GM18502 (cell line): ENCODE results near the gene COASY.

Experiments
- ATAC-seq: cut with Tn5 transposase; IDR thresholded peaks from one replicate; pipeline ENCODE4 v1.9.1; 2021; ENCODE audit warnings: mild to moderate bottlenecking; ENCODE audit not compliant: unreplicated experiment, poor library complexity

COASY gene

GRCh38 chr17:42608305-42609181 is 46.6 kb downstream of the COASY start:
- peak; percentile 44 for ATAC-seq

- ATAC-seq = peak; percentile 81
Measured at GRCh38 chr17:42609182-42609813, 47.4 kb downstream of the COASY start, which contains the start of the genes RETREG3 and TUBG1. Gene RETREG3 (minus strand): TSS chr17:42609374. CDS start chr17:42609324, 50 bp downstream. Gene TUBG1 (plus strand): TSS chr17:42609683. CDS start chr17:42609738, 55 bp downstream.

GRCh38 chr17:42609814-42610801 is 48.2 kb downstream of the COASY start:
- ATAC-seq = peak; percentile 1

GRCh38 chr17:42612013-42612412 is 50.1 kb downstream of the COASY start:
- ATAC-seq = no peak

- no peak for ATAC-seq
Measured at GRCh38 chr17:42613699-42614295, 51.8 kb downstream of the COASY start.
